ENCODE data around the gene EXOC4. TPM values are rescaled to one million over a fixed set of nuclear protein-coding genes. Genes with fewer than 3 reads are reported as not detected.

Gene EXOC4
- total and polyA plus RNA-seq, 2 of the 13 experiments (the other 11 are each of a cell fraction or from before 2014, with no cell fraction given), result 22.5 to 39.0 TPM

GRCh38 chr7:133376514-133376913 lies 123.6 kb downstream of the EXOC4 start:
- Histone ChIP-seq H3K4me2 (ENCODE audit: low read depth, low read length) (no peak overlapping the region), H3K27me3 (ENCODE audit: control insufficient read depth in 1 of 2, insufficient read depth in 2 of 2, low read length in 2 of 2) (no peaks in the 10 kb centered on the region), H3K79me2 (ENCODE audit: insufficient read depth, low read length) (no peaks in the 10 kb centered on the region), H2AFZ (ENCODE audit: low read length) (no peak overlapping the region), H4K20me1 (ENCODE audit: insufficient read depth, low read length) (no peaks in the 10 kb centered on the region), H3K4me3 (replicated peaks in 1 of 3; ENCODE audit: insufficient read depth in 1 of 3, low read depth in 2 of 3, low read length in 3 of 3) (no peak overlapping the region), H3K4me1 (ENCODE audit: insufficient read depth, low read length) (no peaks in the 10 kb centered on the region), H3K9ac (ENCODE audit: insufficient read depth, low read depth, low read length) (no peak overlapping the region), H3K9me3 (ENCODE audit: low read length) (no peaks in the 10 kb centered on the region), H3K27ac (ENCODE audit: extremely low read length, insufficient read depth, low read length) (no peak overlapping the region), H3K36me3 (replicated peaks in 1 of 2; ENCODE audit: control insufficient read depth in 1 of 2, insufficient read depth in 2 of 2, low read length in 2 of 2) (peaks cover 0 to 7% of the 10 kb centered on the region in 2 experiments; a peak in 1 of 5 replicates)
- intact Hi-C loops (cut with micrococcal nuclease; ENCODE audit: unreplicated experiment), result no loop called here
- WGBS (ENCODE audit: low lambda C conversion rate), result 94% methylated on average over 1 of the region's 1 CpG
- in situ Hi-C loops (cut with HindIII; ENCODE audit: extremely low pct_ligation_motif_present, low pct_unique_long_range_greater_than_20kb), result no loop called here
- ChIA-PET POLR2A (no interaction called here), CTCF (ENCODE audit: low intra/inter-chr PET ratio, low total read pairs) (no interaction called here)
- DNase-seq (ENCODE audit: low spot score) (no peak), FAIRE-seq (no peak), ATAC-seq (no peak)
- BruUV-seq (replicated peaks), result no TSS peak
- TF ChIP-seq, protein P1, sequence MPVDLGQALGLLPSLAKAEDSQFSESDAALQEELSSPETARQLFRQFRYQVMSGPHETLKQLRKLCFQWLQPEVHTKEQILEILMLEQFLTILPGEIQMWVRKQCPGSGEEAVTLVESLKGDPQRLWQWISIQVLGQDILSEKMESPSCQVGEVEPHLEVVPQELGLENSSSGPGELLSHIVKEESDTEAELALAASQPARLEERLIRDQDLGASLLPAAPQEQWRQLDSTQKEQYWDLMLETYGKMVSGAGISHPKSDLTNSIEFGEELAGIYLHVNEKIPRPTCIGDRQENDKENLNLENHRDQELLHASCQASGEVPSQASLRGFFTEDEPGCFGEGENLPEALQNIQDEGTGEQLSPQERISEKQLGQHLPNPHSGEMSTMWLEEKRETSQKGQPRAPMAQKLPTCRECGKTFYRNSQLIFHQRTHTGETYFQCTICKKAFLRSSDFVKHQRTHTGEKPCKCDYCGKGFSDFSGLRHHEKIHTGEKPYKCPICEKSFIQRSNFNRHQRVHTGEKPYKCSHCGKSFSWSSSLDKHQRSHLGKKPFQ (CRISPR knock-in tag; IDR thresholded peaks at IDR 0.05; ENCODE audit: insufficient replicate concordance), result no peak
- TF ChIP-seq LBX2 (CRISPR knock-in tag; IDR thresholded peaks at IDR 0.05; ENCODE audit: borderline replicate concordance) (no peak), MTF2 (CRISPR knock-in tag; IDR thresholded peaks at IDR 0.05; ENCODE audit: borderline replicate concordance) (no peak), ZNF232 (CRISPR knock-in tag; IDR thresholded peaks at IDR 0.05; ENCODE audit: borderline replicate concordance) (no peak), REL (CRISPR knock-in tag; conservative IDR thresholded peaks at IDR 0.05) (no peak), ZNF782 (CRISPR knock-in tag; IDR thresholded peaks at IDR 0.05; ENCODE audit: borderline replicate concordance) (no peak), FOXK1 (CRISPR knock-in tag; IDR thresholded peaks at IDR 0.05; ENCODE audit: borderline replicate concordance, low read depth) (no peak), SMC3 (IDR thresholded peaks at IDR 0.05; ENCODE audit: low read length) (no peak), HMG20A (CRISPR knock-in tag; IDR thresholded peaks at IDR 0.05; ENCODE audit: borderline replicate concordance) (no peak), ZNF329 (CRISPR knock-in tag; IDR thresholded peaks at IDR 0.05; ENCODE audit: low read depth) (no peak), HNRNPK (IDR thresholded peaks at IDR 0.05; ENCODE audit: low read depth, low read length, poor library complexity, severe bottlenecking) (no peak), THRA (CRISPR knock-in tag; IDR thresholded peaks at IDR 0.05; ENCODE audit: borderline replicate concordance) (no peak)
- TF ChIP-seq, protein P2, sequence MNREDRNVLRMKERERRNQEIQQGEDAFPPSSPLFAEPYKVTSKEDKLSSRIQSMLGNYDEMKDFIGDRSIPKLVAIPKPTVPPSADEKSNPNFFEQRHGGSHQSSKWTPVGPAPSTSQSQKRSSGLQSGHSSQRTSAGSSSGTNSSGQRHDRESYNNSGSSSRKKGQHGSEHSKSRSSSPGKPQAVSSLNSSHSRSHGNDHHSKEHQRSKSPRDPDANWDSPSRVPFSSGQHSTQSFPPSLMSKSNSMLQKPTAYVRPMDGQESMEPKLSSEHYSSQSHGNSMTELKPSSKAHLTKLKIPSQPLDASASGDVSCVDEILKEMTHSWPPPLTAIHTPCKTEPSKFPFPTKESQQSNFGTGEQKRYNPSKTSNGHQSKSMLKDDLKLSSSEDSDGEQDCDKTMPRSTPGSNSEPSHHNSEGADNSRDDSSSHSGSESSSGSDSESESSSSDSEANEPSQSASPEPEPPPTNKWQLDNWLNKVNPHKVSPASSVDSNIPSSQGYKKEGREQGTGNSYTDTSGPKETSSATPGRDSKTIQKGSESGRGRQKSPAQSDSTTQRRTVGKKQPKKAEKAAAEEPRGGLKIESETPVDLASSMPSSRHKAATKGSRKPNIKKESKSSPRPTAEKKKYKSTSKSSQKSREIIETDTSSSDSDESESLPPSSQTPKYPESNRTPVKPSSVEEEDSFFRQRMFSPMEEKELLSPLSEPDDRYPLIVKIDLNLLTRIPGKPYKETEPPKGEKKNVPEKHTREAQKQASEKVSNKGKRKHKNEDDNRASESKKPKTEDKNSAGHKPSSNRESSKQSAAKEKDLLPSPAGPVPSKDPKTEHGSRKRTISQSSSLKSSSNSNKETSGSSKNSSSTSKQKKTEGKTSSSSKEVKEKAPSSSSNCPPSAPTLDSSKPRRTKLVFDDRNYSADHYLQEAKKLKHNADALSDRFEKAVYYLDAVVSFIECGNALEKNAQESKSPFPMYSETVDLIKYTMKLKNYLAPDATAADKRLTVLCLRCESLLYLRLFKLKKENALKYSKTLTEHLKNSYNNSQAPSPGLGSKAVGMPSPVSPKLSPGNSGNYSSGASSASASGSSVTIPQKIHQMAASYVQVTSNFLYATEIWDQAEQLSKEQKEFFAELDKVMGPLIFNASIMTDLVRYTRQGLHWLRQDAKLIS (CRISPR knock-in tag; IDR thresholded peaks at IDR 0.05), result no peak

Data from HepG2 (cell line).